Measurements from ENCODE around the gene SLC35A5. TPM values are rescaled to one million over a fixed set of nuclear protein-coding genes. Genes with fewer than 3 reads are reported as not detected.

Gene SLC35A5
- total and polyA plus RNA-seq, 2 of the 13 experiments (the other 11 are each of a cell fraction or from before 2014, with no cell fraction given): 15.5 to 26.5 TPM

DNA sequence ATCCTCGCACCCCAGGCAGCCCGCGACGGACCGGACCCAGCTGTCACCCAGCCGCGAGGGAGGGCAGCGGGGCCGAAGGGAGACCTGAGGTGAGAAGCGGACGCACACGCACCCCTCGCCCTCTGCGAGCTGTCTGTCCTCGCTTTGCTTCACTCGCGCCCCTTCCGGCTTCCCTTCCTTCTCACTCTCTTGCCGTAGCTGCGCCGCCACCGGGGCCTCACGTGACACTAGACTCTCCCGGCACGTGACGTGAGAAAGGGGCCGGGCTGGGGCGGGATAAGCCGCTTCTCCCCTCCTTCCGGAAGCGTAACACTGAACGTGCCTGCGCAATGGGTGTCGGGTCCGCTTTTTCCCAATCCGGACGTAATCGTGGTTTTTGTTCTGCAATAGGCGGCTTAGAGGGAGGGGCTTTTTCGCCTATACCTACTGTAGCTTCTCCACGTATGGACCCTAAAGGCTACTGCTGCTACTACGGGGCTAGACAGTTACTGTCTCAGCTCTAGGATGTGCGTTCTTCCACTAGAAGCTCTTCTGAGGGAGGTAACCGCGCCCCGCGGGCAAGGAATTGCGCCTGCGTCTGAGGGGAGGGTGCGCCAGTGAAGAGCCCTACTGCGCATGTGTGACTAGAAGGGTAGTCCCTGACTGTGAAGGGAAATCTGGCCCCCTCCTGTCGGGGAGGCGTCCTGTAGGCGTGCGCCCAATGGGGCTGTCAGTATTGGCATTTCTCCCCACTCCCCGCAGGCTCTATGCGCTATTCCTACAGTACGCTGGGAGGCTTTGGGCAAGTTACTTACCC, at the start of gene SLC35A5, which contains the start of gene ATG3 (continued):
- TF ChIP-seq, protein P1, sequence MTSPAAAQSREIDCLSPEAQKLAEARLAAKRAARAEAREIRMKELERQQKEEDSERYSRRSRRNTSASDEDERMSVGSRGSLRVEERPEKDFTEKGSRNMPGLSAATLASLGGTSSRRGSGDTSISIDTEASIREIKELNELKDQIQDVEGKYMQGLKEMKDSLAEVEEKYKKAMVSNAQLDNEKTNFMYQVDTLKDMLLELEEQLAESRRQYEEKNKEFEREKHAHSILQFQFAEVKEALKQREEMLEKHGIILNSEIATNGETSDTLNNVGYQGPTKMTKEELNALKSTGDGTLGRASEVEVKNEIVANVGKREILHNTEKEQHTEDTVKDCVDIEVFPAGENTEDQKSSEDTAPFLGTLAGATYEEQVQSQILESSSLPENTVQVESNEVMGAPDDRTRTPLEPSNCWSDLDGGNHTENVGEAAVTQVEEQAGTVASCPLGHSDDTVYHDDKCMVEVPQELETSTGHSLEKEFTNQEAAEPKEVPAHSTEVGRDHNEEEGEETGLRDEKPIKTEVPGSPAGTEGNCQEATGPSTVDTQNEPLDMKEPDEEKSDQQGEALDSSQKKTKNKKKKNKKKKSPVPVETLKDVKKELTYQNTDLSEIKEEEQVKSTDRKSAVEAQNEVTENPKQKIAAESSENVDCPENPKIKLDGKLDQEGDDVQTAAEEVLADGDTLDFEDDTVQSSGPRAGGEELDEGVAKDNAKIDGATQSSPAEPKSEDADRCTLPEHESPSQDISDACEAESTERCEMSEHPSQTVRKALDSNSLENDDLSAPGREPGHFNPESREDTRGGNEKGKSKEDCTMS (CRISPR knock-in tag; conservative IDR thresholded peaks at IDR 0.05): no peak
- no peak; the same call in 1 of the 2 replicates for TF ChIP-seq KLF13 (CRISPR knock-in tag; IDR thresholded peaks at IDR 0.05)
- TF ChIP-seq ZIK1 (CRISPR knock-in tag; IDR thresholded peaks at IDR 0.05; ENCODE audit: borderline replicate concordance, low read depth): no peak
- TF ChIP-seq ZNF709 (CRISPR knock-in tag; IDR thresholded peaks at IDR 0.05): peak; percentile 64; the same call in 1 of the 2 replicates
- TF ChIP-seq ATF1 (CRISPR knock-in tag; IDR thresholded peaks at IDR 0.05): peak; percentile 66; the same call in 1 of the 2 replicates
- TF ChIP-seq, protein P2, sequence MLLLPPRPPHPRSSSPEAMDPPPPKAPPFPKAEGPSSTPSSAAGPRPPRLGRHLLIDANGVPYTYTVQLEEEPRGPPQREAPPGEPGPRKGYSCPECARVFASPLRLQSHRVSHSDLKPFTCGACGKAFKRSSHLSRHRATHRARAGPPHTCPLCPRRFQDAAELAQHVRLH (CRISPR knock-in tag; IDR thresholded peaks at IDR 0.05; ENCODE audit: borderline replicate concordance, low read depth): peak; percentile 72; the same call in 1 of the 2 replicates
- 0 out of 2 replicates have a peak, but pooled peaks have one; percentile 36 for TF ChIP-seq PITX1 (CRISPR knock-in tag; IDR thresholded peaks at IDR 0.05)
- TF ChIP-seq, protein P3, sequence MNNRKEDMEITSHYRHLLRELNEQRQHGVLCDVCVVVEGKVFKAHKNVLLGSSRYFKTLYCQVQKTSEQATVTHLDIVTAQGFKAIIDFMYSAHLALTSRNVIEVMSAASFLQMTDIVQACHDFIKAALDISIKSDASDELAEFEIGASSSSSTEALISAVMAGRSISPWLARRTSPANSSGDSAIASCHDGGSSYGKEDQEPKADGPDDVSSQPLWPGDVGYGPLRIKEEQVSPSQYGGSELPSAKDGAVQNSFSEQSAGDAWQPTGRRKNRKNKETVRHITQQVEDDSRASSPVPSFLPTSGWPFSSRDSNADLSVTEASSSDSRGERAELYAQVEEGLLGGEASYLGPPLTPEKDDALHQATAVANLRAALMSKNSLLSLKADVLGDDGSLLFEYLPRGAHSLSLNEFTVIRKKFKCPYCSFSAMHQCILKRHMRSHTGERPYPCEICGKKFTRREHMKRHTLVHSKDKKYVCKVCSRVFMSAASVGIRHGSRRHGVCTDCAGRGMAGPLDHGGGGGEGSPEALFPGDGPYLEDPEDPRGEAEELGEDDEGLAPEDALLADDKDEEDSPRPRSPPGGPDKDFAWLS (CRISPR knock-in tag; IDR thresholded peaks at IDR 0.05; ENCODE audit: borderline replicate concordance): no peak
- TF ChIP-seq STAG1 (CRISPR knock-in tag; IDR thresholded peaks at IDR 0.05): no peak
- TF ChIP-seq SSRP1 (CRISPR knock-in tag; IDR thresholded peaks at IDR 0.05): 0 out of 2 replicates have a peak, but pooled peaks have one; percentile 81
- TF ChIP-seq ZNF83 (CRISPR knock-in tag; IDR thresholded peaks at IDR 0.05; ENCODE audit: borderline replicate concordance): no peak
- TF ChIP-seq, protein P4, sequence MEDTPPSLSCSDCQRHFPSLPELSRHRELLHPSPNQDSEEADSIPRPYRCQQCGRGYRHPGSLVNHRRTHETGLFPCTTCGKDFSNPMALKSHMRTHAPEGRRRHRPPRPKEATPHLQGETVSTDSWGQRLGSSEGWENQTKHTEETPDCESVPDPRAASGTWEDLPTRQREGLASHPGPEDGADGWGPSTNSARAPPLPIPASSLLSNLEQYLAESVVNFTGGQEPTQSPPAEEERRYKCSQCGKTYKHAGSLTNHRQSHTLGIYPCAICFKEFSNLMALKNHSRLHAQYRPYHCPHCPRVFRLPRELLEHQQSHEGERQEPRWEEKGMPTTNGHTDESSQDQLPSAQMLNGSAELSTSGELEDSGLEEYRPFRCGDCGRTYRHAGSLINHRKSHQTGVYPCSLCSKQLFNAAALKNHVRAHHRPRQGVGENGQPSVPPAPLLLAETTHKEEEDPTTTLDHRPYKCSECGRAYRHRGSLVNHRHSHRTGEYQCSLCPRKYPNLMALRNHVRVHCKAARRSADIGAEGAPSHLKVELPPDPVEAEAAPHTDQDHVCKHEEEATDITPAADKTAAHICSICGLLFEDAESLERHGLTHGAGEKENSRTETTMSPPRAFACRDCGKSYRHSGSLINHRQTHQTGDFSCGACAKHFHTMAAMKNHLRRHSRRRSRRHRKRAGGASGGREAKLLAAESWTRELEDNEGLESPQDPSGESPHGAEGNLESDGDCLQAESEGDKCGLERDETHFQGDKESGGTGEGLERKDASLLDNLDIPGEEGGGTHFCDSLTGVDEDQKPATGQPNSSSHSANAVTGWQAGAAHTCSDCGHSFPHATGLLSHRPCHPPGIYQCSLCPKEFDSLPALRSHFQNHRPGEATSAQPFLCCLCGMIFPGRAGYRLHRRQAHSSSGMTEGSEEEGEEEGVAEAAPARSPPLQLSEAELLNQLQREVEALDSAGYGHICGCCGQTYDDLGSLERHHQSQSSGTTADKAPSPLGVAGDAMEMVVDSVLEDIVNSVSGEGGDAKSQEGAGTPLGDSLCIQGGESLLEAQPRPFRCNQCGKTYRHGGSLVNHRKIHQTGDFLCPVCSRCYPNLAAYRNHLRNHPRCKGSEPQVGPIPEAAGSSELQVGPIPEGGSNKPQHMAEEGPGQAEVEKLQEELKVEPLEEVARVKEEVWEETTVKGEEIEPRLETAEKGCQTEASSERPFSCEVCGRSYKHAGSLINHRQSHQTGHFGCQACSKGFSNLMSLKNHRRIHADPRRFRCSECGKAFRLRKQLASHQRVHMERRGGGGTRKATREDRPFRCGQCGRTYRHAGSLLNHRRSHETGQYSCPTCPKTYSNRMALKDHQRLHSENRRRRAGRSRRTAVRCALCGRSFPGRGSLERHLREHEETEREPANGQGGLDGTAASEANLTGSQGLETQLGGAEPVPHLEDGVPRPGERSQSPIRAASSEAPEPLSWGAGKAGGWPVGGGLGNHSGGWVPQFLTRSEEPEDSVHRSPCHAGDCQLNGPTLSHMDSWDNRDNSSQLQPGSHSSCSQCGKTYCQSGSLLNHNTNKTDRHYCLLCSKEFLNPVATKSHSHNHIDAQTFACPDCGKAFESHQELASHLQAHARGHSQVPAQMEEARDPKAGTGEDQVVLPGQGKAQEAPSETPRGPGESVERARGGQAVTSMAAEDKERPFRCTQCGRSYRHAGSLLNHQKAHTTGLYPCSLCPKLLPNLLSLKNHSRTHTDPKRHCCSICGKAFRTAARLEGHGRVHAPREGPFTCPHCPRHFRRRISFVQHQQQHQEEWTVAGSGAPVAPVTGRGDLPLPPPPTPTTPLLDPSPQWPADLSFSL (CRISPR knock-in tag; IDR thresholded peaks at IDR 0.05): no peak; the same call in 1 of the 2 replicates
- TF ChIP-seq ZNF275 (CRISPR knock-in tag; IDR thresholded peaks at IDR 0.05; ENCODE audit: borderline replicate concordance): no peak; the same call in 1 of the 2 replicates
- peak; percentile 93 for TF ChIP-seq ZGPAT (CRISPR knock-in tag; IDR thresholded peaks at IDR 0.05)

Measured in HepG2 (cell line).